ENCODE data around the gene NCOA7.
"Not testable (repeated sequence)": the region's sequence is repeated elsewhere in the genome, so short reads cannot be mapped to it uniquely, and the experiment has no call there.

Gene NCOA7

GRCh38 chr6:125754566-125754965, 36.2 kb upstream of the NCOA7 start:
- Histone ChIP-seq H3K9ac (ENCODE audit: low read length in 2 of 2) (no peak overlapping the region), H3K4me3 (ENCODE audit: low read length in 2 of 2) (no peak overlapping the region), H3K4me1 (ENCODE audit: control insufficient read depth, insufficient read depth, low read length) (peaks cover 8% of the 10 kb centered on the region), H3K9me3 (ENCODE audit: control insufficient read depth in 2 of 2, low read length in 2 of 2) (no peaks in the 10 kb centered on the region), H3K27ac (ENCODE audit: low read length) (no peak overlapping the region), H3K27me3 (ENCODE audit: control insufficient read depth in 1 of 2, insufficient read depth in 2 of 2, low read length in 2 of 2) (peaks cover 20 to 23% of the 10 kb centered on the region in 2 donors), H3K36me3 (ENCODE audit: control insufficient read depth in 2 of 2, insufficient read depth in 2 of 2, low read length in 2 of 2) (no peaks in the 10 kb centered on the region)

GRCh38 chr6:125759184-125759902, 31.4 kb upstream of the NCOA7 start:
- Histone ChIP-seq H3K4me1 (ENCODE audit: control insufficient read depth, insufficient read depth, low read length) (no peaks in the 10 kb centered on the region), H3K4me3 (ENCODE audit: low read length in 2 of 2) (no peak overlapping the region), H3K27ac (ENCODE audit: low read length) (no peak overlapping the region)

DNA sequence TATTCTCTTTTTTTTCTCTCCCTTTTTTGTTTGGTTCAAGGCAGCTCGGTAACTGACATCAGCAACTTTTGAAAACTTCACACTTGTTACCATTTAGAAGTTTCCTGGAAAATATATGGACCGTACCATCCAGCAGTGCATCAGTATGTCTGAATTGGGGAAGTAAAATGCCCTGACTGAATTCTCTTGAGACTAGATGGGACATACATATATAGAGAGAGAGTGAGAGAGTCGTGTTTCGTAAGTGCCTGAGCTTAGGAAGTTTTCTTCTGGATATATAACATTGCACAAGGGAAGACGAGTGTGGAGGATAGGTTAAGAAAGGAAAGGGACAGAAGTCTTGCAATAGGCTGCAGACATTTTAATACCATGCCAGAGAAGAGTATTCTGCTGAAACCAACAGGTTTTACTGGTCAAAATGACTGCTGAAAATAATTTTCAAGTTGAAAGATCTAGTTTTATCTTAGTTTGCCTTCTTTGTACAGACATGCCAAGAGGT, 30.8 kb upstream of the NCOA7 start:
- no peaks in the 10 kb centered on the region for H3K9me3 ChIP-seq (ENCODE audit: control insufficient read depth in 2 of 2, low read length in 2 of 2)
- no peak overlapping the region for H3K27ac ChIP-seq (ENCODE audit: low read length)
- H3K27me3 ChIP-seq (ENCODE audit: control insufficient read depth in 1 of 2, insufficient read depth in 2 of 2, low read length in 2 of 2): peaks cover 2 to 8% of the 10 kb centered on the region in 2 donors
- no peaks in the 10 kb centered on the region for H3K36me3 ChIP-seq (ENCODE audit: control insufficient read depth in 2 of 2, insufficient read depth in 2 of 2, low read length in 2 of 2)
- H3K9ac ChIP-seq (ENCODE audit: low read length in 2 of 2): no peak overlapping the region
- no peaks in the 10 kb centered on the region for H3K4me1 ChIP-seq (ENCODE audit: control insufficient read depth, insufficient read depth, low read length)
- no peak overlapping the region for H3K4me3 ChIP-seq (ENCODE audit: low read length in 2 of 2)

More at GRCh38 chr6:125759184-125759902, 31.4 kb upstream of the NCOA7 start:
- H3K27me3 ChIP-seq (ENCODE audit: control insufficient read depth in 1 of 2, insufficient read depth in 2 of 2, low read length in 2 of 2): peaks cover 2 to 8% of the 10 kb centered on the region in 2 donors
- H3K36me3 ChIP-seq (ENCODE audit: control insufficient read depth in 2 of 2, insufficient read depth in 2 of 2, low read length in 2 of 2): no peaks in the 10 kb centered on the region
- H3K9ac ChIP-seq (ENCODE audit: low read length in 2 of 2): no peak overlapping the region
- no peaks in the 10 kb centered on the region for H3K9me3 ChIP-seq (ENCODE audit: control insufficient read depth in 2 of 2, low read length in 2 of 2)

DNA sequence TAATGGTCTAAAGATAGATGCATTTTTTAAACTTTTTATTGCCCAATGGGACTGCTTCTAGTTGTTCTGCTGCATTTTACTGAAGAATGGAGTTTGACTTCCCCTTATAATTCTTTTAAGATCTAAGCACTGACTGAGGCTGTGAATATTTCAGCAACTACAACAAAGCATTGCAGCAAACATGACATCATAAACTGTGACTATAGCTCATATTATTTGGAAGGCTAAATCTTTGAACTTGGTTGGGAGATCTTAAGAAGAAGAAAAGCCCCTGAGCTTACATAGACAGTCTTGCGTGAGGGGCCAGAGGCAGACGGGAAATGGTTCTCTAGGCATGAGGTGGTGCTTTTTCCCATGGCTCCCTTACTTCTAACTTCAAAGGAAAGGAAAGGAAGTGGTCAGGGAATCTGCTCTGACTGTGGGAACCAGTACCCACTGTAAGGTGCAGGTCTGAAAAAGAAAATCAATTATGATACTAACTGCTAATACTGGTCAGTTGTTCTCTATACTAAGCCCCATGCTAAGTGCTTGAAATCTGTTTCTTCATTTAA, 26.6 kb upstream of the NCOA7 start:
- H3K4me1 ChIP-seq (ENCODE audit: control insufficient read depth, insufficient read depth, low read length): no peaks in the 10 kb centered on the region
- no peak overlapping the region for H3K9ac ChIP-seq (ENCODE audit: low read length in 2 of 2)
- H3K9me3 ChIP-seq (ENCODE audit: control insufficient read depth in 2 of 2, low read length in 2 of 2): no peaks in the 10 kb centered on the region
- no peak overlapping the region for H3K27ac ChIP-seq (ENCODE audit: low read length)
- H3K36me3 ChIP-seq (ENCODE audit: control insufficient read depth in 2 of 2, insufficient read depth in 2 of 2, low read length in 2 of 2): no peaks in the 10 kb centered on the region
- no peak overlapping the region for H3K4me3 ChIP-seq (ENCODE audit: low read length in 2 of 2)
- H3K27me3 ChIP-seq (ENCODE audit: control insufficient read depth in 1 of 2, insufficient read depth in 2 of 2, low read length in 2 of 2): peaks cover 0 to 4% of the 10 kb centered on the region in 2 donors

- H3K9ac ChIP-seq (ENCODE audit: low read length in 2 of 2): no peak overlapping the region
- no peaks in the 10 kb centered on the region for H3K9me3 ChIP-seq (ENCODE audit: control insufficient read depth in 2 of 2, low read length in 2 of 2)
- H3K27me3 ChIP-seq (ENCODE audit: control insufficient read depth in 1 of 2, insufficient read depth in 2 of 2, low read length in 2 of 2): no peaks in the 10 kb centered on the region
- H3K4me3 ChIP-seq (ENCODE audit: low read length in 2 of 2): no peak overlapping the region
- no peaks in the 10 kb centered on the region for H3K36me3 ChIP-seq (ENCODE audit: control insufficient read depth in 2 of 2, insufficient read depth in 2 of 2, low read length in 2 of 2)
- no peaks in the 10 kb centered on the region for H3K4me1 ChIP-seq (ENCODE audit: control insufficient read depth, insufficient read depth, low read length)
- H3K27ac ChIP-seq (ENCODE audit: low read length): no peak overlapping the region
Measured at GRCh38 chr6:125765944-125766343, 24.8 kb upstream of the NCOA7 start.

- no peaks in the 10 kb centered on the region for H3K27me3 ChIP-seq (ENCODE audit: control insufficient read depth in 1 of 2, insufficient read depth in 2 of 2, low read length in 2 of 2)
- H3K27ac ChIP-seq (ENCODE audit: low read length): no peak overlapping the region
- no peaks in the 10 kb centered on the region for H3K9me3 ChIP-seq (ENCODE audit: control insufficient read depth in 2 of 2, low read length in 2 of 2)
- H3K4me3 ChIP-seq (ENCODE audit: low read length in 2 of 2): no peak overlapping the region
- H3K9ac ChIP-seq (ENCODE audit: low read length in 2 of 2): no peak overlapping the region
- H3K4me1 ChIP-seq (ENCODE audit: control insufficient read depth, insufficient read depth, low read length): no peaks in the 10 kb centered on the region
- H3K36me3 ChIP-seq (ENCODE audit: control insufficient read depth in 2 of 2, insufficient read depth in 2 of 2, low read length in 2 of 2): no peaks in the 10 kb centered on the region
Measured at GRCh38 chr6:125766641-125767040, 24.1 kb upstream of the NCOA7 start.

DNA sequence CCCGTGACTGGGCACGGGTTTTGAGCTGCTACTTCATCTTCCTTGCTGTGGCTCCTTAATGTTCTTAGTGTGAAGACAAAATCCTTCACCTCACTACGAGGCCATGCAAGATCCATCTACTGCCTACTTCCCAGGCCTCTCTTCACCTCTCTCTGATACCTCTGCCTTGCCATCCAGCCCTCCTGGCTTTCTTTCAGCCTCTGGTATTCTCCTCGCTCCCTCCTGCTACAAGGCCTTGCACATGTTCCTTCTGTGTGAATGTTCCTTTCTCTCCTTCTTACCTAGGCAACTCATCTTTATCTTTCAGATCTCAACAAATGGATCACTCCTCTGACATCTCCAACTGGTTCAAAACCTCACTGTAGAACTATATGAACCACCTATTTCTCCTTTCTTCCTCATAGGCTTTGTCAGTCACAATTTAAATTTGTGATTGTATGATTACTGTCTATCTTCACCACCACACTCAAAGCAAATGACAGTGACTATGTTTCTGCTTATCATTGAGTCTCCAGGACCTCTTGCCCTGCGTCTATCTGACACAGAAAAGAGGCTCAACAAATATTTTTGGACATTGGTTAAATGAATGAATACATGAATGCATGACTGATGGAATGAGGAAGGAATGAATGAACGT, 21.5 kb upstream of the NCOA7 start:
- no peaks in the 10 kb centered on the region for H3K36me3 ChIP-seq (ENCODE audit: control insufficient read depth in 2 of 2, insufficient read depth in 2 of 2, low read length in 2 of 2)
- no peak overlapping the region for H3K9ac ChIP-seq (ENCODE audit: low read length in 2 of 2)
- no peak overlapping the region for H3K27ac ChIP-seq (ENCODE audit: low read length)
- no peaks in the 10 kb centered on the region for H3K4me1 ChIP-seq (ENCODE audit: control insufficient read depth, insufficient read depth, low read length)
- no peaks in the 10 kb centered on the region for H3K27me3 ChIP-seq (ENCODE audit: control insufficient read depth in 1 of 2, insufficient read depth in 2 of 2, low read length in 2 of 2)
- no peaks in the 10 kb centered on the region for H3K9me3 ChIP-seq (ENCODE audit: control insufficient read depth in 2 of 2, low read length in 2 of 2)
- no peak overlapping the region for H3K4me3 ChIP-seq (ENCODE audit: low read length in 2 of 2)

- H3K27ac ChIP-seq (ENCODE audit: low read length): no peak overlapping the region
- no peak overlapping the region for H3K9ac ChIP-seq (ENCODE audit: low read length in 2 of 2)
- H3K27me3 ChIP-seq (ENCODE audit: control insufficient read depth in 1 of 2, insufficient read depth in 2 of 2, low read length in 2 of 2): no peaks in the 10 kb centered on the region
- H3K36me3 ChIP-seq (ENCODE audit: control insufficient read depth in 2 of 2, insufficient read depth in 2 of 2, low read length in 2 of 2): no peaks in the 10 kb centered on the region
- H3K9me3 ChIP-seq (ENCODE audit: control insufficient read depth in 2 of 2, low read length in 2 of 2): no peaks in the 10 kb centered on the region
- no peak overlapping the region for H3K4me3 ChIP-seq (ENCODE audit: low read length in 2 of 2)
- H3K4me1 ChIP-seq (ENCODE audit: control insufficient read depth, insufficient read depth, low read length): no peaks in the 10 kb centered on the region
Measured at GRCh38 chr6:125773387-125774341, 17.1 kb upstream of the NCOA7 start.

DNA sequence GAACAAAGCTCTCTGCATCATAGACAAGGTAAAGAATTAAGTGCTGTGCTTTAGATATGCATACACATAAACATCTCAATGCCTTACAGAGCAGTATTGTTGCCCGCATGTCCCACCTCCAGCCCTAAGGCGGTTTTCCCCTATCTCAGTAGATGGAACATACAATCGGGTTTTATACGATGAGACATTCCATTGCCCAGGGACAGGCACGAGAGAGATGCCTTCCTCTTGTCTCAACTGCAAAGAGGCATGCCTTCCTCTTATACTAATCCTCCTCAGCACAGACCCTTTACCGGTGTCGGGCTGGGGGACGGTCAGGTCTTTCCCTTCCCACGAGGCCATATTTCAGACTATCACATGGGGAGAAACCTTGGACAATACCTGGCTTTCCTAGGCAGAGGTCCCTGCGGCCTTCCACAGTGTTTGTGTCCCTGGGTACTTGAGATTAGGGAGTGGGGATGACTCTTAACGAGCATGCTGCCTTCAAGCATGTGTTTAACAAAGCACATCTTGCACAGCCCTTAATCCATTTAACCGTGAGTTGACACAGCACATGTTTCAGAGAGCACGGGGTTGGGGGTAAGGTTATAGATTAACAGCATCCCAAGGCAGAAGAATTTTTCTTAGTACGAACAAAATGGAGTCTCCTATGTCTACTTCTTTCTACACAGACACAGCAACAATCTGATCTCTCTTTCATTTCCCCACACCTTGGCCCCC, 14.5 kb upstream of the NCOA7 start:
- H3K27ac ChIP-seq (ENCODE audit: low read length); H3K27me3 ChIP-seq (ENCODE audit: control insufficient read depth in 1 of 2, insufficient read depth in 2 of 2, low read length in 2 of 2); H3K4me3 ChIP-seq (ENCODE audit: low read length in 2 of 2); H3K9ac ChIP-seq (ENCODE audit: low read length in 2 of 2); H3K36me3 ChIP-seq (ENCODE audit: control insufficient read depth in 2 of 2, insufficient read depth in 2 of 2, low read length in 2 of 2); H3K4me1 ChIP-seq (ENCODE audit: control insufficient read depth, insufficient read depth, low read length); H3K9me3 ChIP-seq (ENCODE audit: control insufficient read depth in 2 of 2, low read length in 2 of 2): not testable (repeated sequence)

Data from stomach smooth muscle (tissue), 2 donors.